ENCODE results near the gene MCTP1.

DNA sequence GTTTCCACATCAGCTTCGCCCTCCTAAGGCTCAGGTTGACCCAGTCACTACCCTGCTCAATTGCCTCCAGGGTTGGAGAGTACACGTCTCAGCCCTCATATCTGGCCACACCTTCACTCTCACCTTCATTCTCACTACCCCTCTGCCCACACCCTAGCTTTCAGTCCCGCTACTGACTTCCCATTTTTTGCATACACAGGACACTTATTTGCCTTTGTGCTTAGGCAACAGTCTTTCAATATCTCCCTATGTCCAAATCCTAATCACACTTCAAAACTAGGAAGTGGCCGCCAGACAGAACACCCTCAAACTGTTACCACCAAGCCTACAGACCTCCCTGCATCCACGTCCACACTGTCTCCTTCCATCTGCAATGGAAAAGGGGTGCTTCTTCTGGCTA is 10.9 kb downstream of the MCTP1 start:
- TF ChIP-seq, protein P1, sequence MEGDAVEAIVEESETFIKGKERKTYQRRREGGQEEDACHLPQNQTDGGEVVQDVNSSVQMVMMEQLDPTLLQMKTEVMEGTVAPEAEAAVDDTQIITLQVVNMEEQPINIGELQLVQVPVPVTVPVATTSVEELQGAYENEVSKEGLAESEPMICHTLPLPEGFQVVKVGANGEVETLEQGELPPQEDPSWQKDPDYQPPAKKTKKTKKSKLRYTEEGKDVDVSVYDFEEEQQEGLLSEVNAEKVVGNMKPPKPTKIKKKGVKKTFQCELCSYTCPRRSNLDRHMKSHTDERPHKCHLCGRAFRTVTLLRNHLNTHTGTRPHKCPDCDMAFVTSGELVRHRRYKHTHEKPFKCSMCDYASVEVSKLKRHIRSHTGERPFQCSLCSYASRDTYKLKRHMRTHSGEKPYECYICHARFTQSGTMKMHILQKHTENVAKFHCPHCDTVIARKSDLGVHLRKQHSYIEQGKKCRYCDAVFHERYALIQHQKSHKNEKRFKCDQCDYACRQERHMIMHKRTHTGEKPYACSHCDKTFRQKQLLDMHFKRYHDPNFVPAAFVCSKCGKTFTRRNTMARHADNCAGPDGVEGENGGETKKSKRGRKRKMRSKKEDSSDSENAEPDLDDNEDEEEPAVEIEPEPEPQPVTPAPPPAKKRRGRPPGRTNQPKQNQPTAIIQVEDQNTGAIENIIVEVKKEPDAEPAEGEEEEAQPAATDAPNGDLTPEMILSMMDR (IDR thresholded peaks at IDR 0.05 in 4 of 5, conservative IDR thresholded peaks at IDR 0.05 in 1 of 5): no peak
- TF ChIP-seq POLR2A (IDR thresholded peaks at IDR 0.05): no peak
